ENCODE data around the gene TEKT4.
"Not testable (repeated sequence)": the region's sequence is repeated elsewhere in the genome, so short reads cannot be mapped to it uniquely, and the experiment has no call there.

The TEKT4 gene

GRCh38 chr2:94875820-94876522, 4.7 kb downstream of the TEKT4 start:
- no peak for DNase-seq (ENCODE audit: low read depth, low spot score)

- DNase-seq (ENCODE audit: low read depth, low spot score), result no peak
Observed at GRCh38 chr2:94876523-94876863, 5.3 kb downstream of the TEKT4 start.

GRCh38 chr2:94877129-94877528, 5.9 kb downstream of the TEKT4 start:
- no peak for DNase-seq (ENCODE audit: low read depth, low spot score)

GRCh38 chr2:94878575-94878974, 7.3 kb downstream of the TEKT4 start:
- DNase-seq (ENCODE audit: low read depth, low spot score), result not testable (repeated sequence)

GRCh38 chr2:94879314-94879981, 8.2 kb downstream of the TEKT4 start:
- DNase-seq (ENCODE audit: low read depth, low spot score), result no peak

- no peak for DNase-seq (ENCODE audit: low read depth, low spot score)
Observed at GRCh38 chr2:94879982-94880377, 8.8 kb downstream of the TEKT4 start.

GRCh38 chr2:94880507-94880906, 9.3 kb downstream of the TEKT4 start:
- no peak for DNase-seq (ENCODE audit: low read depth, low spot score)

- DNase-seq (ENCODE audit: low read depth, low spot score), result no peak
Observed at GRCh38 chr2:94881070-94881469, 9.8 kb downstream of the TEKT4 start.

GRCh38 chr2:94890234-94890633, 19.0 kb downstream of the TEKT4 start:
- no peak for DNase-seq (ENCODE audit: low read depth, low spot score)

- DNase-seq (ENCODE audit: low read depth, low spot score), result not testable (repeated sequence)
Observed at GRCh38 chr2:94895273-94895672, 24.0 kb downstream of the TEKT4 start.

- DNase-seq (ENCODE audit: low read depth, low spot score), result not testable (repeated sequence)
Observed at GRCh38 chr2:94906976-94907375, 35.7 kb downstream of the TEKT4 start.

GRCh38 chr2:94923196-94923595, 52.0 kb downstream of the TEKT4 start:
- no peak for DNase-seq (ENCODE audit: low read depth, low spot score)

GRCh38 chr2:94924999-94925398, 53.8 kb downstream of the TEKT4 start:
- not testable (repeated sequence) for DNase-seq (ENCODE audit: low read depth, low spot score)
